ENCODE data around the gene ACTR3. TPM values are rescaled to one million over a fixed set of nuclear protein-coding genes. Genes with fewer than 3 reads are reported as not detected.

ACTR3 gene
- total and polyA plus RNA-seq, 2 experiments from 2014 or later: 63.7 to 137 TPM

DNA sequence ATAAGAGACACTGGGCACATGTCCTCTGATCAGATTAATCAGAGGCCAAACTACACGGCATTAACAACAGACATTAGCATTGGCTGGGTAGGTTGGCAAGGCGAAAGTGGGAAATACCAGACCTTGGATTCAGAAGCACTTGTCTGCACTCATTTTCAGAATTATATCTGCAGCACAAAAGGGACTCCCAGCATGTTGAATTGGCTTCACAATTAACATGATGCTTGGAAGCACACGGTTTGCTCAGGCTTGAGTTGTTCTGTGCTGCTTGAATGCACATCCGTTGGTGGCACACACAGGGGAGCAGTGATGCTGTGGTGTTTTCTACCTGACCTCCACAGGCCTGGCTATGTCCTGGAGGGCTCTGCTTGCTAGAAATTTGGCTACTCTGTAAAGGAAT lies 83.9 kb downstream of the ACTR3 start (continued):
- TF ChIP-seq, protein P1, sequence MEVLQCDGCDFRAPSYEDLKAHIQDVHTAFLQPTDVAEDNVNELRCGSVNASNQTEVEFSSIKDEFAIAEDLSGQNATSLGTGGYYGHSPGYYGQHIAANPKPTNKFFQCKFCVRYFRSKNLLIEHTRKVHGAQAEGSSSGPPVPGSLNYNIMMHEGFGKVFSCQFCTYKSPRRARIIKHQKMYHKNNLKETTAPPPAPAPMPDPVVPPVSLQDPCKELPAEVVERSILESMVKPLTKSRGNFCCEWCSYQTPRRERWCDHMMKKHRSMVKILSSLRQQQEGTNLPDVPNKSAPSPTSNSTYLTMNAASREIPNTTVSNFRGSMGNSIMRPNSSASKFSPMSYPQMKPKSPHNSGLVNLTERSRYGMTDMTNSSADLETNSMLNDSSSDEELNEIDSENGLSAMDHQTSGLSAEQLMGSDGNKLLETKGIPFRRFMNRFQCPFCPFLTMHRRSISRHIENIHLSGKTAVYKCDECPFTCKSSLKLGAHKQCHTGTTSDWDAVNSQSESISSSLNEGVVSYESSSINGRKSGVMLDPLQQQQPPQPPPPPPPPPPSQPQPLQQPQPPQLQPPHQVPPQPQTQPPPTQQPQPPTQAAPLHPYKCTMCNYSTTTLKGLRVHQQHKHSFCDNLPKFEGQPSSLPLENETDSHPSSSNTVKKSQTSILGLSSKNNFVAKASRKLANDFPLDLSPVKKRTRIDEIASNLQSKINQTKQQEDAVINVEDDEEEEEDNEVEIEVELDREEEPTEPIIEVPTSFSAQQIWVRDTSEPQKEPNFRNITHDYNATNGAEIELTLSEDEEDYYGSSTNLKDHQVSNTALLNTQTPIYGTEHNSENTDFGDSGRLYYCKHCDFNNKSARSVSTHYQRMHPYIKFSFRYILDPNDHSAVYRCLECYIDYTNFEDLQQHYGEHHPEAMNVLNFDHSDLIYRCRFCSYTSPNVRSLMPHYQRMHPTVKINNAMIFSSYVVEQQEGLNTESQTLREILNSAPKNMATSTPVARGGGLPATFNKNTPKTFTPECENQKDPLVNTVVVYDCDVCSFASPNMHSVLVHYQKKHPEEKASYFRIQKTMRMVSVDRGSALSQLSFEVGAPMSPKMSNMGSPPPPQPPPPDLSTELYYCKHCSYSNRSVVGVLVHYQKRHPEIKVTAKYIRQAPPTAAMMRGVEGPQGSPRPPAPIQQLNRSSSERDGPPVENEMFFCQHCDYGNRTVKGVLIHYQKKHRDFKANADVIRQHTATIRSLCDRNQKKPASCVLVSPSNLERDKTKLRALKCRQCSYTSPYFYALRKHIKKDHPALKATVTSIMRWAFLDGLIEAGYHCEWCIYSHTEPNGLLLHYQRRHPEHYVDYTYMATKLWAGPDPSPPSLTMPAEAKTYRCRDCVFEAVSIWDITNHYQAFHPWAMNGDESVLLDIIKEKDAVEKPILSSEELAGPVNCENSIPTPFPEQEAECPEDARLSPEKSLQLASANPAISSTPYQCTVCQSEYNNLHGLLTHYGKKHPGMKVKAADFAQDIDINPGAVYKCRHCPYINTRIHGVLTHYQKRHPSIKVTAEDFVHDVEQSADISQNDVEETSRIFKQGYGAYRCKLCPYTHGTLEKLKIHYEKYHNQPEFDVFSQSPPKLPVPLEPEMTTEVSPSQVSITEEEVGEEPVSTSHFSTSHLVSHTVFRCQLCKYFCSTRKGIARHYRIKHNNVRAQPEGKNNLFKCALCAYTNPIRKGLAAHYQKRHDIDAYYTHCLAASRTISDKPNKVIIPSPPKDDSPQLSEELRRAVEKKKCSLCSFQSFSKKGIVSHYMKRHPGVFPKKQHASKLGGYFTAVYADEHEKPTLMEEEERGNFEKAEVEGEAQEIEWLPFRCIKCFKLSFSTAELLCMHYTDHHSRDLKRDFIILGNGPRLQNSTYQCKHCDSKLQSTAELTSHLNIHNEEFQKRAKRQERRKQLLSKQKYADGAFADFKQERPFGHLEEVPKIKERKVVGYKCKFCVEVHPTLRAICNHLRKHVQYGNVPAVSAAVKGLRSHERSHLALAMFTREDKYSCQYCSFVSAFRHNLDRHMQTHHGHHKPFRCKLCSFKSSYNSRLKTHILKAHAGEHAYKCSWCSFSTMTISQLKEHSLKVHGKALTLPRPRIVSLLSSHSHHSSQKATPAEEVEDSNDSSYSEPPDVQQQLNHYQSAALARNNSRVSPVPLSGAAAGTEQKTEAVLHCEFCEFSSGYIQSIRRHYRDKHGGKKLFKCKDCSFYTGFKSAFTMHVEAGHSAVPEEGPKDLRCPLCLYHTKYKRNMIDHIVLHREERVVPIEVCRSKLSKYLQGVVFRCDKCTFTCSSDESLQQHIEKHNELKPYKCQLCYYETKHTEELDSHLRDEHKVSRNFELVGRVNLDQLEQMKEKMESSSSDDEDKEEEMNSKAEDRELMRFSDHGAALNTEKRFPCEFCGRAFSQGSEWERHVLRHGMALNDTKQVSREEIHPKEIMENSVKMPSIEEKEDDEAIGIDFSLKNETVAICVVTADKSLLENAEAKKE (CRISPR knock-in tag; IDR thresholded peaks at IDR 0.05): no peak

DNA sequence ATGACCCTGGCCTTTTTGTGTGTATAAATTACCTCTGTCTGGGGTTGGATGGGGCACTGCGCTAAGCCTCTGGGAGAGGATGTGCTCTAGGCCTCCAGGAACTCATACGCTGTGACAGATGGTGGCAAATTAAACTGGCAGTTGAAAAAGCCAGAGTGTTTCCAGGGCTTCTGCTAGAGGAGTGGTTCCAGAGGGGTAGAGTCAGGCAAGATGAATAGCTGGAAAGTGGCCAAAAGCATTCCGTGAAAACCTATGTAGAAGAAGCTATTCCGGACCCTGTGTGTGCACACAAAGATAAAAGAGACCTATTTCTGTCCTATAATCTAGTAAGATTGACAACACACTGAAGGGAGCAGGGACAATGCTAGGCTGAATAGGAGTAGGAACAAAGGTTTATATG lies 84.8 kb downstream of the ACTR3 start:
- no peaks in the 10 kb centered on the region; the same call in 1 of the 2 replicates for H3F3A ChIP-seq (replicated peaks; ENCODE audit: low read depth)
- no peaks in the 10 kb centered on the region for H4K20me1 ChIP-seq (replicated peaks; ENCODE audit: insufficient read depth)
- H3K4me3 Mint-ChIP-seq: no peak overlapping the region
- peaks cover 32% of the 10 kb centered on the region for H3K9me3 Mint-ChIP-seq
- no peaks in the 10 kb centered on the region for H3K27me3 ChIP-seq (ENCODE audit: insufficient read depth)
- H3K27ac ChIP-seq (ENCODE audit: low read depth): no peak overlapping the region
- no peak overlapping the region for H2AFZ ChIP-seq
- peaks cover 9% of the 10 kb centered on the region for H3K27me3 Mint-ChIP-seq (ENCODE audit: insufficient read depth, low read depth, poor library complexity)
- H3K4me2 ChIP-seq: no peak overlapping the region
- peaks cover 16% of the 10 kb centered on the region for H3K36me3 Mint-ChIP-seq (ENCODE audit: low read depth)
- no peaks in the 10 kb centered on the region for H3K4me1 ChIP-seq (ENCODE audit: insufficient read depth)
- no peak for DNase-seq (ENCODE audit: low spot score)
- no peaks in the 10 kb centered on the region for H3K4me1 Mint-ChIP-seq
- no peaks in the 10 kb centered on the region for H3K79me2 ChIP-seq (replicated peaks; ENCODE audit: insufficient read depth)
- H3K9me2 ChIP-seq (ENCODE audit: insufficient read depth): no peaks in the 10 kb centered on the region
- H3K4me3 ChIP-seq: no peak overlapping the region
- H3K36me3 ChIP-seq (ENCODE audit: insufficient read depth): no peaks in the 10 kb centered on the region
- H3K27ac Mint-ChIP-seq: no peak overlapping the region
- ATAC-seq: no peak
- TF ChIP-seq NANOG (IDR thresholded peaks at IDR 0.05; ENCODE audit: borderline replicate concordance): no peak
- TF ChIP-seq STAT1 (IDR thresholded peaks at IDR 0.05; ENCODE audit: unreplicated experiment): no peak
- no peak for TF ChIP-seq CREB1 (CRISPR knock-in tag; IDR thresholded peaks at IDR 0.05; ENCODE audit: low read depth)
- no peak for TF ChIP-seq EZH2 (IDR thresholded peaks at IDR 0.05; ENCODE audit: low read depth, unreplicated experiment)
- TF ChIP-seq, protein P2, sequence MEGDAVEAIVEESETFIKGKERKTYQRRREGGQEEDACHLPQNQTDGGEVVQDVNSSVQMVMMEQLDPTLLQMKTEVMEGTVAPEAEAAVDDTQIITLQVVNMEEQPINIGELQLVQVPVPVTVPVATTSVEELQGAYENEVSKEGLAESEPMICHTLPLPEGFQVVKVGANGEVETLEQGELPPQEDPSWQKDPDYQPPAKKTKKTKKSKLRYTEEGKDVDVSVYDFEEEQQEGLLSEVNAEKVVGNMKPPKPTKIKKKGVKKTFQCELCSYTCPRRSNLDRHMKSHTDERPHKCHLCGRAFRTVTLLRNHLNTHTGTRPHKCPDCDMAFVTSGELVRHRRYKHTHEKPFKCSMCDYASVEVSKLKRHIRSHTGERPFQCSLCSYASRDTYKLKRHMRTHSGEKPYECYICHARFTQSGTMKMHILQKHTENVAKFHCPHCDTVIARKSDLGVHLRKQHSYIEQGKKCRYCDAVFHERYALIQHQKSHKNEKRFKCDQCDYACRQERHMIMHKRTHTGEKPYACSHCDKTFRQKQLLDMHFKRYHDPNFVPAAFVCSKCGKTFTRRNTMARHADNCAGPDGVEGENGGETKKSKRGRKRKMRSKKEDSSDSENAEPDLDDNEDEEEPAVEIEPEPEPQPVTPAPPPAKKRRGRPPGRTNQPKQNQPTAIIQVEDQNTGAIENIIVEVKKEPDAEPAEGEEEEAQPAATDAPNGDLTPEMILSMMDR (conservative IDR thresholded peaks at IDR 0.05; ENCODE audit: low read depth in 2 of 2): no peak
- no peak for TF ChIP-seq JUNB (IDR thresholded peaks at IDR 0.05; ENCODE audit: unreplicated experiment)
- TF ChIP-seq, protein P1 (CRISPR knock-in tag; IDR thresholded peaks at IDR 0.05): no peak
- no peak for TF ChIP-seq EZH2phosphoT487 (IDR thresholded peaks at IDR 0.05; ENCODE audit: unreplicated experiment)
- TF ChIP-seq ZNF331 (CRISPR knock-in tag; IDR thresholded peaks at IDR 0.05; ENCODE audit: low read depth): no peak

Data from GM23338 (cell line).